Subcutaneous abdominal adipose tissue (tissue), 5 donors: ENCODE results near the gene SLC4A4.

Experiments used
- H3K27ac ChIP-seq: one replicate; pipeline ENCODE4 v1.7.0; 2013; ENCODE audit warnings: low read depth, mild to moderate bottlenecking, inconsistent platforms, low read length, moderate library complexity
- H3K27me3 ChIP-seq, 5 donors: one replicate each; pipeline ENCODE4 v1.7.0; 2013; ENCODE audit warnings: low read length in 5 of 5, inconsistent platforms in 1 of 5; ENCODE audit not compliant: control insufficient read depth in 5 of 5, insufficient read depth in 4 of 5
- H3K36me3 ChIP-seq, 5 donors: one replicate each; pipeline ENCODE4 v1.7.0; 2013; ENCODE audit warnings: low read length in 5 of 5; ENCODE audit not compliant: control insufficient read depth in 5 of 5, insufficient read depth in 5 of 5
- H3K4me1 ChIP-seq, 5 donors: one replicate each; pipeline ENCODE4 v1.7.0; 2013; ENCODE audit warnings: low read length in 5 of 5, mild to moderate bottlenecking in 3 of 5, moderate library complexity in 1 of 5; ENCODE audit not compliant: control insufficient read depth in 5 of 5, insufficient read depth in 5 of 5
- H3K4me3 ChIP-seq, 5 donors: one replicate each; pipeline ENCODE4 v1.7.0; 2013; ENCODE audit warnings: low read length in 5 of 5, low read depth in 1 of 5
- H3K9ac ChIP-seq, 5 donors: one replicate each; pipeline ENCODE4 v1.7.0; 2013; ENCODE audit warnings: low read length in 5 of 5, mild to moderate bottlenecking in 4 of 5, moderate library complexity in 3 of 5
- H3K9me3 ChIP-seq, 5 donors: one replicate each; pipeline ENCODE4 v1.7.0; 2013; ENCODE audit warnings: low read length in 5 of 5; ENCODE audit not compliant: control insufficient read depth in 5 of 5
- donor health status: healthy.
- donor health status: healthy.
- donor health status: healthy.
- donor health status: healthy.
- donor health status: healthy.

SLC4A4 gene

GRCh38 chr4:71355045-71355444 is 16.2 kb downstream of the SLC4A4 start:
- Histone ChIP-seq H3K9me3 (no peaks in the 10 kb centered on the region), H3K27ac (no peak overlapping the region), H3K27me3 (no peaks in the 10 kb centered on the region), H3K4me1 (no peaks in the 10 kb centered on the region), H3K4me3 (no peak overlapping the region), H3K9ac (no peak overlapping the region), H3K36me3 (peaks cover 0 to 8% (median 2%) of the 10 kb centered on the region in 5 donors)

GRCh38 chr4:71355971-71356370 is 17.2 kb downstream of the SLC4A4 start:
- Histone ChIP-seq H3K4me1 (no peaks in the 10 kb centered on the region), H3K4me3 (no peak overlapping the region), H3K36me3 (peaks cover 0 to 6% (median 2%) of the 10 kb centered on the region in 5 donors), H3K9ac (no peak overlapping the region), H3K27me3 (no peaks in the 10 kb centered on the region), H3K27ac (no peak overlapping the region), H3K9me3 (no peaks in the 10 kb centered on the region)

GRCh38 chr4:71356924-71357663 is 18.3 kb downstream of the SLC4A4 start:
- no peak overlapping the region for H3K27ac ChIP-seq
- no peaks in the 10 kb centered on the region for H3K27me3 ChIP-seq
- peaks cover 0 to 6% (median 0%) of the 10 kb centered on the region in 5 donors for H3K36me3 ChIP-seq
- H3K9me3 ChIP-seq = no peaks in the 10 kb centered on the region
- no peak overlapping the region for H3K9ac ChIP-seq
- no peaks in the 10 kb centered on the region for H3K4me1 ChIP-seq
- H3K4me3 ChIP-seq = no peak overlapping the region

- H3K4me3 ChIP-seq = no peak overlapping the region
- H3K4me1 ChIP-seq = no peaks in the 10 kb centered on the region
- H3K27ac ChIP-seq = no peak overlapping the region
- no peak overlapping the region for H3K9ac ChIP-seq
- no peaks in the 10 kb centered on the region for H3K9me3 ChIP-seq
- H3K36me3 ChIP-seq = peaks cover 0 to 6% (median 0%) of the 10 kb centered on the region in 5 donors
- no peaks in the 10 kb centered on the region for H3K27me3 ChIP-seq
These were observed 22.0 kb downstream of the SLC4A4 start for GRCh38 chr4:71360844-71361243.

- H3K4me3 ChIP-seq = no peak overlapping the region
- H3K4me1 ChIP-seq = no peaks in the 10 kb centered on the region
- no peak overlapping the region for H3K9ac ChIP-seq
- H3K9me3 ChIP-seq = no peaks in the 10 kb centered on the region
- no peak overlapping the region for H3K27ac ChIP-seq
- H3K27me3 ChIP-seq = no peaks in the 10 kb centered on the region
- H3K36me3 ChIP-seq = peaks cover 0 to 6% (median 0%) of the 10 kb centered on the region in 5 donors
These were observed 22.7 kb downstream of the SLC4A4 start for GRCh38 chr4:71361476-71361875.

- H3K4me1 ChIP-seq = no peaks in the 10 kb centered on the region
- H3K9ac ChIP-seq = no peak overlapping the region
- H3K27me3 ChIP-seq = no peaks in the 10 kb centered on the region
- H3K36me3 ChIP-seq = no peaks in the 10 kb centered on the region
- no peak overlapping the region for H3K4me3 ChIP-seq
- H3K27ac ChIP-seq = no peak overlapping the region
- no peaks in the 10 kb centered on the region for H3K9me3 ChIP-seq
These were observed 27.9 kb downstream of the SLC4A4 start for GRCh38 chr4:71366766-71367165.

GRCh38 chr4:71367546-71367945 is 28.7 kb downstream of the SLC4A4 start:
- no peaks in the 10 kb centered on the region for H3K36me3 ChIP-seq
- no peak overlapping the region for H3K27ac ChIP-seq
- no peak overlapping the region for H3K4me3 ChIP-seq
- no peak overlapping the region for H3K9ac ChIP-seq
- H3K9me3 ChIP-seq = no peaks in the 10 kb centered on the region
- H3K27me3 ChIP-seq = no peaks in the 10 kb centered on the region
- no peaks in the 10 kb centered on the region for H3K4me1 ChIP-seq

- no peaks in the 10 kb centered on the region for H3K36me3 ChIP-seq
- H3K4me1 ChIP-seq = no peaks in the 10 kb centered on the region
- H3K9ac ChIP-seq = no peak overlapping the region
- H3K27me3 ChIP-seq = no peaks in the 10 kb centered on the region
- H3K27ac ChIP-seq = no peak overlapping the region
- H3K4me3 ChIP-seq = no peak overlapping the region
- H3K9me3 ChIP-seq = no peaks in the 10 kb centered on the region
These were observed 30.1 kb downstream of the SLC4A4 start for GRCh38 chr4:71368906-71369305.

GRCh38 chr4:71369536-71369935 is 30.7 kb downstream of the SLC4A4 start:
- H3K9me3 ChIP-seq = no peaks in the 10 kb centered on the region
- H3K36me3 ChIP-seq = no peaks in the 10 kb centered on the region
- H3K4me3 ChIP-seq = no peak overlapping the region
- no peak overlapping the region for H3K9ac ChIP-seq
- no peaks in the 10 kb centered on the region for H3K27me3 ChIP-seq
- H3K4me1 ChIP-seq = no peaks in the 10 kb centered on the region
- H3K27ac ChIP-seq = no peak overlapping the region

- no peaks in the 10 kb centered on the region for H3K36me3 ChIP-seq
- H3K9ac ChIP-seq = no peak overlapping the region
These were observed 36.7 kb downstream of the SLC4A4 start for GRCh38 chr4:71375494-71375893.

More at GRCh38 chr4:71375494-71375893, 36.7 kb downstream of the SLC4A4 start:
- H3K9me3 ChIP-seq = no peaks in the 10 kb centered on the region
- H3K4me3 ChIP-seq = no peak overlapping the region
- H3K27ac ChIP-seq = no peak overlapping the region
- H3K27me3 ChIP-seq = no peaks in the 10 kb centered on the region
- no peaks in the 10 kb centered on the region for H3K4me1 ChIP-seq
